ENCODE data around the gene SH2B2. TPM values are rescaled to one million over a fixed set of nuclear protein-coding genes. Genes with fewer than 3 reads are reported as not detected.
"Not testable (repeated sequence)": the region's sequence is repeated elsewhere in the genome, so short reads cannot be mapped to it uniquely, and the experiment has no call there.

SH2B2 gene
- total RNA-seq, 1 experiment from 2014 or later: 8.8 TPM

DNA sequence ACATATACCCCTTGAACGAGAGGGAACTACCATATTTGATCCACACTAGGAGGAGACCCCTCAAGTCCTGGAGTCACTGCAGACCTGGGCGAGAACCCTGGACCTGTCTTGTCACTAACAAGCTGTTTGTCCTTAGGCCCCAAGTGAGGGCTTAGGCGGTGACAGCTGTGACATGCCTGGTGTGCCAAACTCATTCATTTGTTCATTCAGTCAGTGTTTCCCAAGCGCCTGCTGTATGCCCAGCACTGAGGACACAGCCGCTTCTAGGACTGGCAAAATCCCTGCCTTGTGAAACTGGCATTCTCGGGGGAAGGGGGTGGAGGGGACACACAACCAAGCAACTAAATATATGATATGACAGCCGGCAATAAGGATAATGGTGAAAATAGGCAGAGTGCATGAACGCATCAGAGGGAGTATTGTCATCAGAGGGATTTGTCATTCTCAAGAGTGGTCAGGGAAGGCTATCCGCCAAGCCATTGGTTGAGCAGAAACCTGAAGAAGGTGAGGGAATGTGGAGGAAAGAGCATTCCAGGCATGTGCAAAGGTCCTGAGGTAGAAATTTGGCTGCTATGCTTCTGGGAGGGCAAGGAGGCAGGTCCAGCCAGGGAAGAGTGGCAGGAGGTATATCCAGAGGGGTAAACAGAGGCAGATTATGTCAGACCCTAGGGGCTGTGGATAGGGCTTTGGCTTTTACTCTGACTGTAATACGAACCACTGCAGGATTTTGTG, 11.0 kb downstream of the SH2B2 start:
- intact Hi-C loops (cut with micrococcal nuclease): no loop called here
- TF ChIP-seq EZH2 (IDR thresholded peaks at IDR 0.05; ENCODE audit: low read length, unreplicated experiment): no peak
- TF ChIP-seq EZH2phosphoT487 (IDR thresholded peaks at IDR 0.05; ENCODE audit: borderline replicate concordance, low read length): no peak
- TF ChIP-seq, protein P1, sequence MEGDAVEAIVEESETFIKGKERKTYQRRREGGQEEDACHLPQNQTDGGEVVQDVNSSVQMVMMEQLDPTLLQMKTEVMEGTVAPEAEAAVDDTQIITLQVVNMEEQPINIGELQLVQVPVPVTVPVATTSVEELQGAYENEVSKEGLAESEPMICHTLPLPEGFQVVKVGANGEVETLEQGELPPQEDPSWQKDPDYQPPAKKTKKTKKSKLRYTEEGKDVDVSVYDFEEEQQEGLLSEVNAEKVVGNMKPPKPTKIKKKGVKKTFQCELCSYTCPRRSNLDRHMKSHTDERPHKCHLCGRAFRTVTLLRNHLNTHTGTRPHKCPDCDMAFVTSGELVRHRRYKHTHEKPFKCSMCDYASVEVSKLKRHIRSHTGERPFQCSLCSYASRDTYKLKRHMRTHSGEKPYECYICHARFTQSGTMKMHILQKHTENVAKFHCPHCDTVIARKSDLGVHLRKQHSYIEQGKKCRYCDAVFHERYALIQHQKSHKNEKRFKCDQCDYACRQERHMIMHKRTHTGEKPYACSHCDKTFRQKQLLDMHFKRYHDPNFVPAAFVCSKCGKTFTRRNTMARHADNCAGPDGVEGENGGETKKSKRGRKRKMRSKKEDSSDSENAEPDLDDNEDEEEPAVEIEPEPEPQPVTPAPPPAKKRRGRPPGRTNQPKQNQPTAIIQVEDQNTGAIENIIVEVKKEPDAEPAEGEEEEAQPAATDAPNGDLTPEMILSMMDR (conservative IDR thresholded peaks at IDR 0.05; ENCODE audit: low read depth, low read length): no peak
- POLR2A ChIA-PET (ENCODE audit: unreplicated experiment): no interaction called here

GRCh38 chr7:102300643-102301221, 14.1 kb downstream of the SH2B2 start:
- Histone ChIP-seq H3K4me1 (ENCODE audit: insufficient read depth, low read length) (no peaks in the 10 kb centered on the region), H3K36me3 (ENCODE audit: low read depth, low read length) (no peaks in the 10 kb centered on the region), H3K27ac (ENCODE audit: low read length) (no peak overlapping the region), H3K79me2 (ENCODE audit: low read length) (no peaks in the 10 kb centered on the region), H3K4me2 (ENCODE audit: low read length) (no peak overlapping the region), H3K9me2 (replicated peaks; ENCODE audit: low read length) (no peaks in the 10 kb centered on the region), H4K20me1 (ENCODE audit: low read length) (no peaks in the 10 kb centered on the region), H2AFZ (ENCODE audit: low read length) (no peak overlapping the region), H3K9ac (ENCODE audit: low read length) (no peak overlapping the region), H3K27me3 (ENCODE audit: low read length) (no peaks in the 10 kb centered on the region), H3K4me3 (ENCODE audit: low read length) (no peak overlapping the region), H3F3A (ENCODE audit: low read length, unreplicated experiment) (no peaks in the 10 kb centered on the region), H3K9me3 (ENCODE audit: low read length) (no peaks in the 10 kb centered on the region)
- ATAC-seq (no peak), DNase-seq (no peak)
- BruUV-seq (replicated peaks): no TSS peak
- TF ChIP-seq EZH2phosphoT487 (IDR thresholded peaks at IDR 0.05; ENCODE audit: borderline replicate concordance, low read length): no peak
- TF ChIP-seq, protein P1 (conservative IDR thresholded peaks at IDR 0.05; ENCODE audit: low read depth, low read length): no peak
- TF ChIP-seq EZH2 (IDR thresholded peaks at IDR 0.05; ENCODE audit: low read length, unreplicated experiment): no peak
- CTCF ChIA-PET: no interaction called here
- POLR2A ChIA-PET (ENCODE audit: unreplicated experiment): no interaction called here
- intact Hi-C loops (cut with micrococcal nuclease): no loop called here

More for the DNA sequence above, 11.0 kb downstream of the SH2B2 start:
- Histone ChIP-seq H3K9ac (ENCODE audit: low read length) (no peak overlapping the region), H3K27ac (ENCODE audit: low read length) (no peak overlapping the region), H3K4me3 (ENCODE audit: low read length) (no peak overlapping the region), H3K9me2 (replicated peaks; ENCODE audit: low read length) (no peaks in the 10 kb centered on the region), H3K27me3 (ENCODE audit: low read length) (no peaks in the 10 kb centered on the region), H4K20me1 (ENCODE audit: low read length) (no peaks in the 10 kb centered on the region), H3K9me3 (ENCODE audit: low read length) (no peaks in the 10 kb centered on the region), H3K36me3 (ENCODE audit: low read depth, low read length) (no peaks in the 10 kb centered on the region), H3K4me2 (ENCODE audit: low read length) (no peak overlapping the region), H3F3A (ENCODE audit: low read length, unreplicated experiment) (no peaks in the 10 kb centered on the region), H2AFZ (ENCODE audit: low read length) (no peak overlapping the region), H3K79me2 (ENCODE audit: low read length) (no peaks in the 10 kb centered on the region), H3K4me1 (ENCODE audit: insufficient read depth, low read length) (no peaks in the 10 kb centered on the region)
- DNase-seq: no peak
- BruUV-seq (replicated peaks): no TSS peak
- no peak for ATAC-seq
- CTCF ChIA-PET: no interaction called here

GRCh38 chr7:102301367-102301766, 14.7 kb downstream of the SH2B2 start:
- H3K9me3 ChIP-seq (ENCODE audit: low read length); H3K27me3 ChIP-seq (ENCODE audit: low read length); H2AFZ ChIP-seq (ENCODE audit: low read length); H3K9ac ChIP-seq (ENCODE audit: low read length); H3K27ac ChIP-seq (ENCODE audit: low read length); ATAC-seq; intact Hi-C loops (cut with micrococcal nuclease); DNase-seq; H3F3A ChIP-seq (ENCODE audit: low read length, unreplicated experiment); H3K36me3 ChIP-seq (ENCODE audit: low read depth, low read length); H3K79me2 ChIP-seq (ENCODE audit: low read length); H3K4me3 ChIP-seq (ENCODE audit: low read length); H3K4me2 ChIP-seq (ENCODE audit: low read length); H3K4me1 ChIP-seq (ENCODE audit: insufficient read depth, low read length); BruUV-seq (replicated peaks); POLR2A ChIA-PET (ENCODE audit: unreplicated experiment); H4K20me1 ChIP-seq (ENCODE audit: low read length); H3K9me2 ChIP-seq (replicated peaks; ENCODE audit: low read length); CTCF ChIA-PET: not testable (repeated sequence)

Data from PC-3 (cell line).